HUDEP-2 (cell line): Measurements from ENCODE around the gene QKI.
"Not testable (repeated sequence)": the region's sequence is repeated elsewhere in the genome, so short reads cannot be mapped to it uniquely, and the experiment has no call there.

Experiments
- DNase-seq, 76 experiments: peaks; one replicate each; lab custom pipeline; 2025; ENCODE audit not compliant: unreplicated experiment in 76 of 76; lab: John Stamatoyannopoulos, UW

Gene QKI

DNA sequence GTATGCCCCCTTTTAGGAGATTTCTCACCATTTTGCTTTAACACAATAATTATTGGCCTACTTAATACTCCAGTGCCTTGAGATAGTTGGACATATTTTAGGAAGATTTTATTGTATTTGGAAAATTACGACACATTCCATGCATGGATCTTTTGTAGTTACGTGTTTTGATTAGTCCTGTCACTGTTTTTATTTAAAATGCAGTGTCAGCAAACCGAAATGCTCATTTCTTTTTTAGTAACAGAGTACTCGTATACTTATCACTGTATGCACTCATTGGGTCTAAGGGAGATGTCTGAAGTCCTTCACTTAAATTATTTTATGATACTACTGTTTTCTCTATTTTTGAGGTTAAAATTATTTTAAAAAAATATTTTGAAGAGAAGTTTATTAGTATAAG lies 153.8 kb downstream of the QKI start:
- DNase-seq, result no peak

DNA sequence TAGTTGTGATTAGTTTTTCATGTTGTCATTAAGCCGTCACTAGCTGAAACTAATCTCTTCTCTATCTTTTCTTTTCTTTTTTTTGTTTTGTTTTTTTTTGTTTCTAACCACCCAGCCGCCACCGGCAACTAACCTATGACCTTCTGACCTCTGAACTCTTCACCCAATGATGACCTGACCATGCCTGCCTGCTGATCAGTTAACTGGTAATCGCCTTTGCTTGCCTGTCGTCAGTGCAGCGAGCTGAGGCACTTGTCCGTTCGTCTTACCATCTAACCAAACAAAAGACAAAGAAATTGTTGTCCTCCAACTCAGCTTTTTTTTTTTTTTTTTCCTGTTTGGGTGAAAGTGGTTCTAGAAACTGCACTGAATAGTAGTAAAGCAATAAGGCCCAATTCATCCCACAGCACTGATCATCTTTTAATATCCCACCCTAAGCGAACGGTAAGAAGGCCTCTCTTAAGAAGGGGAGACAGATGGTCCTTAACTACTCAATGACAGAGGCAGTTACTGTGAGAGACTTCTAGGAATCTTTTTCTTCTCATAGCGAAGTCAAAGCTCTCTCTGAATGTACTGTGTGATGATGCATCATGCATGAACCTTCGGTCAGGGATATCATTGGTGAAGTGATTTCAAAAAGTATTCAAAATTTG lies 156.2 kb downstream of the QKI start:
- no peak for DNase-seq

DNA sequence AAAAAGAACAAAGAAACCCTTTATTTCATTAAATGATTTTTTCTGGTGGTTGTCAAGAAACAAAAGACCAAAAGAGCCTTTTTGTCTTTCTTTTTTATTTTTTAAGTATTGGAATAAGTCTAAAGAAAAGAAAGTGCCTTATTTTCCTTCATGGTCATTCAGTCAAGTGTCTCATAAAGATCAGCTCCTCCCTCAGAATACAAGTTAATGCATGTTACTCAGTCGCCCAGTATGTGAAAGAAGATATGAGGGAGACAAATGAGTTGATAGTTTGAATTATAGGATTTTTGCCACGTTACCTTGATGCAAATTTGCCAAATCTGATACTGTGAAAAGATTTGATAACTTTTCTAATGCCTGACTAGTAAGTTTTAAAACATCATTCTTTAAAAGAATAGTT lies 157.2 kb downstream of the QKI start:
- no peak for DNase-seq

DNA sequence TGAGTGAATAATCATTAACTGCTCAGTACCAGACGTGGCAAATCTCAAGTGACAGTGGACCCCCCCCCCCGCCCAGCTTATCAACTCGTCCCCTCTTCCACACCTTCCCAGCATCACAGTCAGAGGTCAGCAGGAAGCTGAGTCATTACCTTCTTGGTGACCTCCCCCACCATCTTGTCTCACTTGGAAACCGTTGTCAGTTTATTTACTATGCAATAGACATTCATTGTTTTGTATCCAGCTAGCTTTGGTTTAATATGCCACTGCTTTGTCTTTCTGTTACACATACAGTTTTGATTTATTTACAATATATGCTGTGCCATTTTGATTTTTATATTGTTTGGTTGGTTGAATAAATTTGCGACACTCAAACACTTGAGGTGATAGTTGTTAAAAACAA lies 158.1 kb downstream of the QKI start:
- DNase-seq, result peak in 52 of 76 experiments; percentile 8 to 80 (median 41)

DNA sequence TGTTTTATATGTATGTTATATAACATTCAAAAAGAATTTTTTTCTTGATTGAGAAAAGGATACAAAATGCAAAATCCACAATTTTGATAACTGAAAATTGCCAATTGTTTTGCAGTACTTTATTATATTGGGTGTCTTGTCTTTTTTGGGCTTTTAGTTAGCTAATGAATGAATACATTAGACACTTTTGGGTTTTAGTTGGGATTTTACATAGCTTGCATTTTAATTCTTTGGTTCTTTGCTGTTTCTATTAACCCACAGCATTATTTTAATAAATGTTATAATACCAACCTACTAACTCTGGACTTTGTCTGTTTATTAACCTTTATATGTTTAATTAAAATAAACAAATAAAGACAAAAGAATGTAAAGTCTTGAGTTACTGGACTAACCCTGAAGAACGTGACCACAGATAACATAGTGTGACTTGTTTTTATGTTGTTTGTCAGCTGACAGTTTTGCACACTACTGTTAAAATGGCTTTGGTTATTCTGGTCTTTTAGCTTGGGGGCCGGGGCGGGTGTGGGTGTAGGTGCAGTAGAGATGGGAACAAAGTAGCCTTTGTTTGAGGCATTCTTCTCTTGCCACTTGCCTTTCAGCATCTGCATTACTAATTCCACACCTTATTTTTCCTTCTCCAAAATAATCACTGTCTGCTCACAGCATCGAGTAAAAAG lies 159.1 kb downstream of the QKI start:
- DNase-seq, result no peak

DNA sequence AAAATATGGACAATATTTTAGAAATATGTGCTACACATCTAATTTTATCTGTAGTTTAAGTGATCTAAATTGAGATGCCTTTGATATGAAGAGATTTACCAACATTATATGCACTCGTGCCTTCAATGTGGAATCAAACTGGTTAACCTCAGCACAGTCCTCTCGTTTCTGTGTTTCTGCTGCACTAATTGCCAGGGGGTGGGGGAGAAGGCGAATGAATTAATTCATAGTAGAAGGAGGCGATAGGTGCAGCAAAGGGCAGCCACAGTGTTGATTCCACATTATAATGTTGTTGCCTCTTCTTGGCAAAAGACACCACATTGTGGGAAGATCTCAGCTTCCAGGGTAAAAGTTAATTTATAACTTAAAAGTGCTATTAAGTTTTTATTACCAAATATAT lies 161.6 kb downstream of the QKI start:
- DNase-seq, result no peak

DNA sequence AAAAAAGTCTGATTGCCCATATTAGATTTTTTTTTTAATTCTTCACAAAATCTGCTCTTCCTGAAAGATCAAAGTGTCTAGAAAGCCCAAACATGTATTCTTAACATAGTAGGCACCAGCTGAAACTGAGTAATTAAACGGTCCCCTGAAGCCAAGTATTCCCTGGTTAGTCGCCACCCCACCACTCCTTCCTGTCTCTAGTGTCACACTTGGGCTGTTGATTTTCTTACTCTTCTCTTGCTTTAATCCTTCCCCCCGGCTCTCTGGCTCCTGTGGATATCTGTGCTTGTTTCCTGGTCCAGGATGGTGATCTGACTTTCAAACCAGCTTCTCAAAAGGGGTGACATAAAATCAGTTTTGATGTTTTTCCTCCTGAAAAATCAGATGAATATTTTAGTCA lies 162.9 kb downstream of the QKI start:
- DNase-seq, result no peak

DNA sequence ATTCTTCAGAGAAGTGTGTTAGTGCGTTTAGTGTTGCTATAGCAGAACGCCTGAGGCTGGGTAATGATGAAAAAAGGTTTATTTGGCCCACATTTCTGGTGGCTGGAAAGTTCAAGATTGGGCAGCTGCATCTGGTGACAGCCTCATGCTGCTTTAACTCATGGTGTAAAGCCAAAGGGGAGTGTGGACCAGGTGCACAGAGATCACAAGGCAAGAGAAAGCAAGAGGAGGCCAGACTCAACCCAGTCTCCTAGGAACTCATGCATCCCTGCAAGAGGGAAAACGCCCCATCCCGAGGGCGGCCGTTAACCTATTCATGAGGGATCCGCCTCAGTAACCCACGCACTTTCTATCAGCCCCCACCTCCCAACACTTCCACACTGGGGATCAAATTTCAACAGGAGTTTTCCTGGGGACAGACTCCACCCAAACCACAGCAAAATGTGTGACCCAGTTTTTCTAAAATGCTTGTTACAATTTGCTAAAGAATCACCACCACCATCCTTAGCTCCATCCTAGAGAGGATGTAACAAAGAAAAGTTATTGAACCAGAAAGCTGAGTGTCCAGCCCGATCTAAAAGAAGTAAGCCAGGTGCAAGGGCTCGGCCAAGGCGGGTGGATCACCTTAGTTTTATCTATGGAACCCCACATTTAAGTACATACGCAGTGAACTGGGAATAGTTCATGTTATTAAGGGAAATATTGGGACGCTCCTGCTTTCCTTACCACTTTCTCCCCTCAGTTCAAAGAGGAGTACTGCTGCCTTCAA lies 164.8 kb downstream of the QKI start:
- no peak for DNase-seq

DNA sequence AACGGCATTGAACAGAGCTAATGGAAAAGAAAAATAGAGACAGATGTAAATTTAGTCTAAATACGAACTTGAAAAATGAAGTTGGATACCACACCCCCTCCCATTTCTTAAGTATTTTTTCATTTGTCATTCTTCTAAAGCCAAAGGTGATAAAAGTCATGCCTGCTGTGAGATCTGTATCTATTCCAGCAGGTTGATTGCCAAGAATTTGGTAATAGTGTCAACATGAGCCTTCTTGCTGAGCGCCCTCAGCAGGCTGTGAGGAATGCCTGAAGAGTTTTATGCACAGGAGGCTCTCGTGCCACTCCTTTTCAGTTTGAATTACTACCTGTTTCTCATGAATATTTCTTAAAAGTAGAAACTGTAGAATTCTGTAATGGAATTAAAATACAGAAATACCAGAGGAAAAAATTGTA lies 165.4 kb downstream of the QKI start:
- no peak for DNase-seq

DNA sequence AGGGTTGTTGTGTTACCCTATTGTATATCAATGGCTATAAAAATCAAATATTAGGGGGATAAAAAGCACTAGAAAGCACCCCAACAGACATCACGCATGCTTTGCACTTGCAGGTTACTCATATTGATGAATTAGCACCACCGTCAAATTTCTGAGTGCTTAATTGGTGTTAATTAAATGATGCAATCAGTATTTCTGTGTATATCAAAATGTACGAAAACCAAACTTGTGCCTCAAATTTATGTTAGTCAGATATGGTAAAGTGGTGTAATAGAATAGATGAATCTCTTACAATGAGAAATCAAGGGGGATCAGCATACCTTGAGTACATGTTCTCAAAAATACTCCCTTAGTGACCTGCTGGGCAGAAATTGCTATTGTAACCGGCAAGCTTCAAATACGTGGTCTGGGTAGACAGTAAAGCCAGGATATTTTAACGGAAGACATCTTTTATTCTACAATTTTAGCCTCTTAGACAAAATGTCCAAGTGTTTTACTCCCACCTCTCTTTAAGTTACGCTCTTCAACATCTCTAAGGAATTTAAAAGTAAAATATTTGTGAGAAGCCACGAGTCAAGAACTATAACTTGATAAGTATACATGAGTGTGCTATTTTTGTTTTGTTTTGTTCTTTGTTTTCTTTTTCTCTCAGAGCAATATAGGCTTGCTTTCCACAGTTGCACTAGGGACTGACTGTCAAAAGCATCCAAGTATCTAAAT lies 166.0 kb downstream of the QKI start:
- no peak for DNase-seq

DNA sequence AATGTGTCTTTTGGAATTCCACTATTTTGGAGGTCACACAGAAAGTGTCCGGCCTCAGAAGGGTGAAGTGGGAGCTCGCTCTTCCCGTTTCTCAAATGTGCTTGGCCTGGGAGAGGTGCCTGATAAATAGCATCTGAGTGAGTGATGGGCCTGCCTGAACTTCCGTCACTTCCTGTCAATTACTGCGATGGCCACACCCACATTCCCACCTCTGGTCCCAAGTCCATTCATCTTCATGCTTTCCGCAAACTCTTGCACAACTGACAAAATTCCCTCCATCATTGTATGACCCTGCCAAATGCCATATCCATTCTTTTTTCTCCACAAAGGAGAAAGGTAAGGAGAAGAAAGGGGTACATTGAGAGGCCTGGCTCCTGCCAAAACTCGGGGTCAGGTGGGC lies 169.0 kb downstream of the QKI start:
- no peak for DNase-seq

DNA sequence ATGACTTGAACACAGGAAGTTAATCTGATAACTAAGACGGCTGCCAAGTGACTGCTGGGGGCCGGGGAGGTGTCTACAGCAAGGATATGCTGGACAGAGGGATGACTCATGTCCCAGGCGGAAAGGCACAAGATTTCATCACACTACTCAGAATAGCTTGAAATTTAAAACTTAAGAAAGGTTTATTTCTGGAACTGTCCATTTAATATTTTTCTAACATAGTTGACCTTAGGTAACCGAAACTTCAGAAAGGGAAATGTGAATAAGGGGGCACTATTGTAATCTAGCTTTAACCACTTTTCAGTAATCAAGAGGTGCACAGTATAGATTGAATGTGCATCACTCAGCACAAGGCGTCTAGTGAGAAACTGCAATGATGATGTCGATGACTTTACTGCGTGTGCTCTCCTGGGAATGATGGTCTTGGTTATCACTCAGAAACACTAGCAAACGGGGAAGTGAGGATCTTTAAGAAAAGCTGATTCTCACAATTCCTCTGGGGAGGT lies 171.5 kb downstream of the QKI start:
- DNase-seq, result peak in 41 of 76 experiments; percentile 10 to 65 (median 33)

DNA sequence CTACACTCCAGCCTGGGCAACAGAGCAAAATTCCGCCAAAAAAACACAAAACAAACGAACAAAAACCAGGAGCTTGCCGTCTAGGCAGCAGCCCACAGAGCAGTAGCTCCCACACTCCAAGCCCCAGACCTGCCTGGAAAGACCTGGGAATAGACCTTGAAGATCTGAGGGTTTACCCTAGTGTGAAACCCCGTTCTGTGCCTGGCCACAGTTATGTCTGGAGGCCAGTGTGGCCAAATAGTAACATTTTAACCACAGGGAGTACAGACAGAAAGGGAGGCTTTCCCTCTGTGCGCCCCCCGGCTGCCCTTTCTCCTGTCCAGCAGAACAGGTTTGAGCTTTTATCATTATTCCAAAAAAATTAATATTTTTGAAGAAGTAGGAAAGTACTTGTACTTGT lies 172.4 kb downstream of the QKI start:
- DNase-seq, result no peak

DNA sequence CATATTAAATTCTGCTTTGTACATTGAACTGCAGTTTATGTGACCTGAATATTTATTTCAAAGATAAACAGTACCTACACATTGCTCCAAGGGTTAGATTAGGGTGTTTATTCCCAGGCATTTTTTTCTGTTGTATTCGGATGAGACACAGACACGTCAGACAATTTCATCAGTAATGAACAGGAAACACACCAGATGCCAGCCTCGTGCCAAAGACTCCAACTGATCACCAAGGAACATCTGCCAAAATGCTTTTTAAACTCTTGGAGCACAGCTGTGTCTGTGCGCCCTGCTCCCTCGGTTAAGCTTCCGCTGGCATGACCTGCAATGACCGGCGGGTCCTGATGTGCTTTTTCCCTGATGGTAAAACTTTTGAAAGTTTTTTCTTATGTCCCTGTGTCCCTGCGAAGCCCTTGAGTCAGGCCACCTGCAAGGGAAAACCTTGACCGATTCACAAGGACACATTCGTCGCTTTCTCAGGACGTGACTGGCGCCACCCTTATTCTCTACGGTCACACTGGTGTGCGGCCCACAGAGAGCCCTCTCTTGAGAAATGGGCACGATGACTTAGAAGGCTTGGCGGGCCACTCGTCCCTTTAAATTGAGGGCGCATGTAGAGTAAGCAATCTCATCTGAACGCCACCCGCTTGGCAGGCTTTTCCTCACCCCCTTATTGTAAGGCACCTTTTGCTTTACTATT lies 173.9 kb downstream of the QKI start:
- DNase-seq, result no peak

DNA sequence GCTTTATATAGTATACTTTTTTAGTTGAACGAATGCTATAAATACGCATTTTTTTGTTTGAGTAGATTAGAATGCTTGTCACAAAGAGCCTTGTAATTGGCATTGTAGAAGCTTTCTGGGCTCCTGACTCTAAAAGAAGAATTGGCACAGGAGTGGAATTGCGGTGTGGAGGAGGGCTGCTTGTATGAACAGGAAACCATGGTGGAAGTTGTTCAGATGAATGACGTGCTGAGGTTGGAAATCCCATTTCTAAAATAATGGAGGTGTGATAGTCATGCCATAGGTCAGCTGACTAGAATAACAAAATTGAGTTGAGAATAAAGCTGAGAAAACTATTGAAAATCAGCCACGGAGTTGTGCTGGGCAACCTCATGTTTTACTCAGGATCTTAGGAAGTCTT lies 174.9 kb downstream of the QKI start:
- DNase-seq, result no peak

DNA sequence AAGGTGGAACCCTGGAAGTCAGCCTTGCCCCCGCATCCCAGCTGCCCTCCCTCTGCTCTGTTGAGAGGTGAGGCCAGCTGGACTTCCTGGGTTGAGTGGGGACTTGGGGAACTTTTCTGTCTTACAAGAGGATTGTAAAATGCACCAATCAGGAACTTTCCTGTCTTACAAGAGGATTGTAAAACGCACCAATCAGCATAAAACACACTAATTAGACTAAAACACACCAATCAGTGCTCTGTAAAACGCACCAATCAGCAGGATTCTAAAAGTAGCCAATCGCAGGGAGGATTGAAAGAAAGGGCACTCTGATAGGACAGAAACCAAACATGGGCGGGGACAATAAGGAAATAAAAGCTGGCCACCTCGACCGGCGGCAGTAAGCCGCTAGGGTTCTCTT lies 175.6 kb downstream of the QKI start:
- DNase-seq, result not testable (repeated sequence)

DNA sequence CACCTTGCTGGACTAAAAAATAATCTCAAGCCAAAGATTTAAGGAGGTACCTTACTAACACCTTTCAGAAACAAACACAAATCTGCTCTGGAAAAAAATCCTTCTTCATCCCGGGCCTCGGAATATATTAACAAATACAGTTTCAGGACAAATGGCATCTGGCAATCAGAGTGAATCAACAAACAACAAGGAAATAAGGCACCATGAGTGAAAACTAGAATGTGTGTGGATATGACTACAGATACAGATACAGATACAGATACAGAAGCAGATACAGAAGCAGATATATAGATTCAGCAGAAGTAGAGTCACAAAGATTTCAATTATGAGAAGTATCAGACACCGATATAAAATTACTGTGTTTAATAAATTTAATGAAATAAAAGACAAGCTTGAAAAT lies 178.4 kb downstream of the QKI start:
- no peak for DNase-seq

DNA sequence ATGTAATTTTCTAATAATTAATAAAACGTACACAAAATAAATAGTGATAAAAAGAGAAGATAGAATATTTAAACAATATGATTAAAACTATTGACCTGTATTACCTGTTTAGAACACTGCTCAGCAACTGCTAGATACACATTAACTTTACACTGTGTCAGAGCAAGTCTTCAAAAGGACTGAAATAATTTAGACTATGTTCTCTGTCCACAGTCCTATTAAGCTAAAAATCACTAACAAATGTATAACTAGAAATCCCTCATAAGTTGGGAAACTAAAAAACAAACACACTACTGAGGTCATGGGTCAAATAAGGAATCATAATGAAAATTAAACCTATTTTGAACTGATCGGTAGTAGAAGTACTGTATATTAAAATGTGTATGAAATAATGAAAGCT lies 181.7 kb downstream of the QKI start:
- DNase-seq, result no peak

DNA sequence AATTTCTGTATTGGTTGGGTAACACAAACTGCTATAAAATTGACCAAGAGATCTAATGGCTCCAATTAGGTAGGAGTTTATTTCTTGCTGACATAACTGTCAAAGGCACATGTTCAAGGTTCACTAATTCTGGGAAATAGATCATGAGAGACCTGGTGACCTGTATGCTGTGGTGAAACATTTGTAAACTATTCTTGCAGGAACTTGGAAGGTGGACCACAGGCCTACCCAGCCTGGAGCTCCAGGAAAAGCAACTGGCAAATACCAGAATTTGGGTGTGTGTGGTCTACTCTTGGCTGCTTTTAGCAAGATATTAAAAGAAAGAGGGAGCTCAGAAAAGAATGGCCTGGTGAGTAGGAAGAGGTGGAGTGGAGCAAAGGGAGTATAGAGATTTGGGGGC lies 184.6 kb downstream of the QKI start:
- DNase-seq, result no peak

DNA sequence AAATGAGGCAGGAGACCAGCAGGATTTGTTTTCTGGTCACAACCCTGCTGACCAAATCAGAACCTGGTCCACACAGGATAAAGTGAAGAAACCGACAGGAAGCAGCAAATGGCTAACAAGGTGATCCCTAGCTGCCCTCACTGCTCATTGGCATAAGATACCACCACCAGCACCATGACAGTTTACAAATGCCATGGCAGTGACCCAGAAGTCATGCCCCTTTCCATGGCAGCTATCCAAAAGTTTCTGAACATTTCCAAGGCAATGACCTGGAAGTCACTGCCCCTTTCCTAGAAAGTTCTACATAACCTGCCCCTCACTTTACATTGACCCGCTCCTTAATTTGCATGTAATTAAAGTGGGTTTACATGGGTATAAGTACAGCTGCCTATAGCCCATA lies 185.2 kb downstream of the QKI start:
- DNase-seq, result peak in 1 of 76 experiments; percentile 15
